Activated CD4-positive, alpha-beta T cell treated with anti-CD3 and anti-CD28 coated beads, Interleukin-2, amount 10 ng/mL, durations not matched to agents 24 days and 14 days (primary cell): ENCODE data around the gene ANKRD11. TPM values are rescaled to one million over a fixed set of nuclear protein-coding genes. Genes with fewer than 3 reads are reported as not detected.
"Not testable (repeated sequence)": the region's sequence is repeated elsewhere in the genome, so short reads cannot be mapped to it uniquely, and the experiment has no call there.

Experiments used
- DNase-seq: peaks from one replicate; pipeline ENCODE4 v3.0.0; 2022
- H3K27ac Mint-ChIP-seq: one replicate; pipeline ENCODE4 v1.8.0; 2022; ENCODE audit warnings: mild to moderate bottlenecking, mixed read lengths
- H3K27me3 Mint-ChIP-seq: one replicate; pipeline ENCODE4 v1.8.0; 2022; ENCODE audit warnings: mixed read lengths
- H3K36me3 Mint-ChIP-seq: one replicate; pipeline ENCODE4 v1.8.0; 2022; ENCODE audit warnings: low read depth, mild to moderate bottlenecking, mixed read lengths
- H3K4me1 Mint-ChIP-seq: one replicate; pipeline ENCODE4 v1.8.0; 2021; ENCODE audit warnings: mixed read lengths
- H3K4me3 Mint-ChIP-seq: one replicate; pipeline ENCODE4 v1.8.0; 2022; ENCODE audit warnings: mild to moderate bottlenecking, moderate library complexity, mixed read lengths
- H3K9me3 Mint-ChIP-seq: one replicate; pipeline ENCODE4 v1.8.0; 2021; ENCODE audit warnings: mixed read lengths
- intact Hi-C: fragments of 100-400 bp; cut with micrococcal nuclease; formaldehyde crosslinking; loops from one replicate; pipeline ENCODE4 v1.15.1; 2023
- total RNA-seq: library from RNA; stranded (reverse); gene quantifications from 2 replicates; pipeline ENCODE4 v1.2.3, GENCODE V29; 2022

Gene ANKRD11
- total RNA-seq, 1 donor from 2014 or later = 152 TPM

- intact Hi-C loops, DNase-seq, H3K27ac Mint-ChIP-seq, H3K4me3 Mint-ChIP-seq, H3K9me3 Mint-ChIP-seq, H3K27me3 Mint-ChIP-seq: not testable (repeated sequence)
- H3K36me3 Mint-ChIP-seq = peaks cover 15% of the 10 kb centered on the region
- peaks cover 44% of the 10 kb centered on the region for H3K4me1 Mint-ChIP-seq
These were observed 56.9 kb downstream of the ANKRD11 start for GRCh38 chr16:89433363-89433984.

- Mint-ChIP-seq H3K27ac (no peak overlapping the region), H3K4me3 (no peak overlapping the region), H3K4me1 (peaks cover 36% of the 10 kb centered on the region), H3K36me3 (peaks cover 19% of the 10 kb centered on the region), H3K9me3 (no peaks in the 10 kb centered on the region), H3K27me3 (no peaks in the 10 kb centered on the region)
- DNase-seq = no peak
- intact Hi-C loops = no loop called here
These were observed 58.7 kb downstream of the ANKRD11 start for GRCh38 chr16:89431630-89432029.

GRCh38 chr16:89431158-89431584 lies 59.2 kb downstream of the ANKRD11 start:
- Mint-ChIP-seq H3K4me1 (peaks cover 37% of the 10 kb centered on the region), H3K9me3 (no peaks in the 10 kb centered on the region), H3K36me3 (peaks cover 22% of the 10 kb centered on the region), H3K27me3 (no peaks in the 10 kb centered on the region), H3K27ac (no peak overlapping the region), H3K4me3 (no peak overlapping the region)
- no peak for DNase-seq
- intact Hi-C loops = no loop called here

- H3K36me3 Mint-ChIP-seq = peaks cover 21% of the 10 kb centered on the region
- no peaks in the 10 kb centered on the region for H3K27me3 Mint-ChIP-seq
- intact Hi-C loops = no loop called here
- H3K27ac Mint-ChIP-seq = peak overlapping the region; percentile 11
- DNase-seq = no peak
- peaks cover 37% of the 10 kb centered on the region for H3K4me1 Mint-ChIP-seq
- H3K4me3 Mint-ChIP-seq = no peak overlapping the region
- no peaks in the 10 kb centered on the region for H3K9me3 Mint-ChIP-seq
These were observed 59.8 kb downstream of the ANKRD11 start for GRCh38 chr16:89430436-89431157.

GRCh38 chr16:89428605-89429004 lies 61.8 kb downstream of the ANKRD11 start:
- Mint-ChIP-seq H3K4me1 (peaks cover 37% of the 10 kb centered on the region), H3K36me3 (peaks cover 21% of the 10 kb centered on the region)
- H3K27ac Mint-ChIP-seq, H3K4me3 Mint-ChIP-seq, H3K27me3 Mint-ChIP-seq, intact Hi-C loops, DNase-seq, H3K9me3 Mint-ChIP-seq: not testable (repeated sequence)

GRCh38 chr16:89426736-89427530 lies 63.4 kb downstream of the ANKRD11 start:
- no peak for DNase-seq
- Mint-ChIP-seq H3K4me1 (peaks cover 52% of the 10 kb centered on the region), H3K36me3 (peaks cover 28% of the 10 kb centered on the region), H3K27ac (no peak overlapping the region), H3K4me3 (peak overlapping the region; percentile 19), H3K9me3 (no peaks in the 10 kb centered on the region), H3K27me3 (no peaks in the 10 kb centered on the region)
- intact Hi-C loops = no loop called here

GRCh38 chr16:89425523-89425922 lies 64.8 kb downstream of the ANKRD11 start:
- Mint-ChIP-seq H3K4me1 (peaks cover 58% of the 10 kb centered on the region), H3K27ac (peak overlapping the region; percentile 62), H3K4me3 (no peak overlapping the region), H3K9me3 (no peaks in the 10 kb centered on the region), H3K36me3 (peaks cover 29% of the 10 kb centered on the region), H3K27me3 (no peaks in the 10 kb centered on the region)
- intact Hi-C loops = no loop called here
- DNase-seq = no peak

- Mint-ChIP-seq H3K4me3 (no peak overlapping the region), H3K4me1 (peaks cover 64% of the 10 kb centered on the region), H3K27me3 (no peaks in the 10 kb centered on the region), H3K9me3 (no peaks in the 10 kb centered on the region), H3K36me3 (peaks cover 33% of the 10 kb centered on the region), H3K27ac (peak overlapping the region; percentile 20)
- intact Hi-C loops = loop anchor here (2.0 to 5.0 kb wide), 5 partner anchors 15 to 91 kb away; no protein-coding TSS in a partner anchor
- no peak for DNase-seq
These were observed 66.6 kb downstream of the ANKRD11 start for GRCh38 chr16:89423681-89424260.

GRCh38 chr16:89422905-89423630 lies 67.3 kb downstream of the ANKRD11 start:
- intact Hi-C loops = loop anchor here (2.0 to 5.0 kb wide), 5 partner anchors 14 to 91 kb away; no protein-coding TSS in a partner anchor
- DNase-seq = peak; percentile 81
- Mint-ChIP-seq H3K9me3 (no peaks in the 10 kb centered on the region), H3K27ac (peak overlapping the region; percentile 75), H3K4me1 (peaks cover 66% of the 10 kb centered on the region), H3K4me3 (peak overlapping the region; percentile 50), H3K27me3 (no peaks in the 10 kb centered on the region), H3K36me3 (peaks cover 33% of the 10 kb centered on the region)

- Mint-ChIP-seq H3K36me3 (peaks cover 34% of the 10 kb centered on the region), H3K4me1 (peaks cover 67% of the 10 kb centered on the region), H3K27me3 (no peaks in the 10 kb centered on the region), H3K9me3 (no peaks in the 10 kb centered on the region), H3K4me3 (peak overlapping the region; percentile 50), H3K27ac (peak overlapping the region; percentile 75)
- DNase-seq = no peak
- intact Hi-C loops = loop anchor here (2.0 to 5.0 kb wide), 5 partner anchors 14 to 90 kb away; no protein-coding TSS in a partner anchor
These were observed 67.8 kb downstream of the ANKRD11 start for GRCh38 chr16:89422527-89422904.

- not testable (repeated sequence) for DNase-seq, H3K27me3 Mint-ChIP-seq, H3K27ac Mint-ChIP-seq, H3K4me3 Mint-ChIP-seq, H3K9me3 Mint-ChIP-seq
- intact Hi-C loops = loop anchor here (5.0 kb wide), 2 partner anchors 59 to 89 kb away; no protein-coding TSS in a partner anchor
- Mint-ChIP-seq H3K36me3 (peaks cover 34% of the 10 kb centered on the region), H3K4me1 (peaks cover 64% of the 10 kb centered on the region)
These were observed 69.1 kb downstream of the ANKRD11 start for GRCh38 chr16:89421300-89421699.

GRCh38 chr16:89420204-89420603 lies 70.2 kb downstream of the ANKRD11 start:
- H3K9me3 Mint-ChIP-seq = no peaks in the 10 kb centered on the region
- intact Hi-C loops = loop anchor here (5.0 kb wide), 2 partner anchors 58 to 88 kb away; no protein-coding TSS in a partner anchor
- H3K27me3 Mint-ChIP-seq = no peaks in the 10 kb centered on the region
- no peak overlapping the region for H3K4me3 Mint-ChIP-seq
- DNase-seq = no peak
- H3K36me3 Mint-ChIP-seq = peaks cover 37% of the 10 kb centered on the region
- peaks cover 56% of the 10 kb centered on the region for H3K4me1 Mint-ChIP-seq
- H3K27ac Mint-ChIP-seq = peak overlapping the region; percentile 35

GRCh38 chr16:89418352-89418751 lies 72.0 kb downstream of the ANKRD11 start:
- no peaks in the 10 kb centered on the region for H3K27me3 Mint-ChIP-seq
- peaks cover 30% of the 10 kb centered on the region for H3K36me3 Mint-ChIP-seq
- H3K9me3 Mint-ChIP-seq = no peaks in the 10 kb centered on the region
- intact Hi-C loops = no loop called here
- no peak overlapping the region for H3K4me3 Mint-ChIP-seq
- H3K27ac Mint-ChIP-seq = peak overlapping the region; percentile 52
- peaks cover 46% of the 10 kb centered on the region for H3K4me1 Mint-ChIP-seq
- no peak for DNase-seq
